ENCODE results near the gene KREMEN2.

Gene KREMEN2

DNA sequence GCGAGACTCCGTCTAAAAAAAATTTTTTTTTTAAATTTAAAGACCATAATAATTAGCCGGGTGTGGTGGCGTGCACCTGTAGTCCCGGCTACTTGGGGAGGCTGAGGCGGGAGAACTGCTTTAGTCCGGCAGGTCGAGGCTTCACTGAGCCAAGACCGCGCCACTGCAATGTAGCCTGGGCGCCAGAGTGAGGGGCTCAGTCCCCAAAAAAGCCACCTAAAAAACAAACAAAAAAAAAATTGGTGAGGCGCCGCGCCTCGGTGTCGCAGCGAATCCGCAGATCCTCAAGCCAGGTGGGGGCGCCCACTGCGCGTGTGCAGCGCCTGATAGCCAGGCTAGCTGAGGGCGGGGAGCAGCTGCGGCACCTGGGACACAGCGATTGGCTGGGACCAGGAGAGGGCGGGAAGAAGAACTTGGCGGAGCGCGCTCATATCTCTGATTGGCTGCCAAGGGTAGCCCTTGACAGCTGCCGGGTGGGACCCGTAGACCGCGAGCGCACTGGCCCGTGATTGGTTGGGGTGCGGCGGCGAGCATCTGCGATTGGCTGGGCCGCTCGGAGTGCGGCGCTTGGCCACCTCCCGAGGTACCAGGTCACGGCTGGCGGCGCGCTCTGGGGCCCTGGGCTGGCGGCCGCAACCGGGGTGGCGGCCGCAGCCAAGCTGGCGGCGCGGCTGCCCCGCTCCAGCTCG, 39.7 kb downstream of the KREMEN2 start:
- peak; percentile 95 for DNase-seq (ENCODE audit: low spot score)

DNA sequence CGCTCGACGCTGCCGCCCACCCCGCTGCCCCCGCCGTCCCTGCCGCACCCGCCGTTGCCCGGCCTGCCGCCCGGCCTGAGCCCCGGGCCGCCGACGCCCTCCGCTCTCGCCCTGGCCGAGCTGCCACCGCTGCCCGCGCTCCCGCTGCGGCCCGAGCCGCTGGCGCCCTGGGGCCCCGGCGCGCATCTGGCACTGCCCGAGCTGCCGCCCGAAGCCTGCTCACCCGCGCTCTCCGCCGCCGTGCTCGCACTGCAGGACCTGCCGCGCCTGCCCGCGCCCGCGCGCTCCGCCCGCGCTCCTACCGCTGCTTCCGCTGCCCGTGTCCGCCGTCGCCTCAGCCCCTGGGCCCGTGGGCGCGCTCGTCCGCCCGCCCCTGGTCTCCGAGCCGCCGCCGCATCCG, 40.2 kb downstream of the KREMEN2 start:
- no peak for DNase-seq (ENCODE audit: low spot score)

DNA sequence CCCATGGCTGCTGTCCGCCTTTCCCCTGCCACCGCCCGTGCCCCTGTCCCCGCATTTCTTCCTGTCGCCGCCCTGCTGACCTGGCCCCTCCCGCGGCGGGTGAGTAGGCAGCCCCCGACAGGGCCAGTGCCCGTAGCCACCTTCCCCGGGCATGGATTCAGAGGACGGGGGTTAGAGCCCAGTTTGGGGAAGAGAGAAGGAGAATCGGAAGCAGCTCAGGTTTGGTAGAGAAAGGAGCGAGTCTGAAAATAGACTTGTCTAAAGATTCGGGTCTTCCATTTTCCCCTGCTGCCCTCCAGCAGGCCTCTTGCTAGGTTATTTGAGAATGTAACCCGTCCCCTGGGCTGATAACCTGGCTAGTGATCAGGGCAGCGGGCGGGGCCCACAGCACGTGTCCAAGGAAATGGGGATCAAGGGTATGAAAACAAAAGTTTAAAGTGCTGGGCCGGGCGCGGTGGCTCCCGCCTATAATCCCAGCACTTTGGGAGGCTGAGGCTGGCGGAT, 40.8 kb downstream of the KREMEN2 start:
- no peak for DNase-seq (ENCODE audit: low spot score)

DNA sequence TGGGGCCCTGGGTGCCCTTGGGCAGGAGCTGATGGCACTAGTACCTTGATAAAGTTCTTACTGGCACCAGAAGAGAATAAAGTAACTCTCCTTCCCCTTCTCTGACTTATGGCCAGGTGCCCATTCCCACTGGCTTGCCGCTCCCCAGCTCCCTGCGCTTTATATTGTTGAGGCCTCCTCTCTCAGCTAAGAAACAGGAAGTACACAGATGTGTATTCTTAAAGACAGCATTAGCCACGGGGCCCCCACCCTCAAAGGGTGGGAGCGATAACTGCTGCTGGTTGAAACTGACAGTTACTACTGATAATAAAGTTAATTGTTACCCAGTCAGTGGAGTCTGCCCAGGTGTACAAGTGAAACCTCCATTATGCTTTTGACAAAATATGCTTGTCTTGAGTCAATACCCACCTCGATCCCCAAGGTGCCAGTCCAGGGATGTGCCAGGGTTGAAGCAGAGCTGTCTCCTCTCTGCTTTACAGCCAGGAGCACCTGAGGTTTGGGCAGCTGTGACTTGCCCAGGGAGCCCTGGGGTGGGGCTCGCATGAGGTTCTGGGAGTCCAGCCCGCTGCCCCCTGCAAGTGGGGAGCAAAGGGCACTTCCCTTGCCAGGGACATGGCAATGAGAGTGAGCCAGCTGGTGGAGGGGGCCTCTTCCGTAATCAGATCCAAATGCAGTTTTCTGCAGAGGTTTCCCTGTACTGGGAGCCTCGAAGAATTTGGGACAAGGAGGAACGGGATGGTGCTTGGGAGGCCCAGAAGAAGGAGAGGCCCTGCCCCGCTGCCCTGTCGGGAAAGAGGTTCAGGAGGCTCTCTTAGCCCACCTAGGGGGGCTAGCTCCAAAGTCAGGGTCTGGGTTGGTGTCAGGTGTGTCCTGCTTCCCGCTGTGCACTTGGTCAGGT, 43.2 kb downstream of the KREMEN2 start:
- DNase-seq (ENCODE audit: low spot score) = no peak

DNA sequence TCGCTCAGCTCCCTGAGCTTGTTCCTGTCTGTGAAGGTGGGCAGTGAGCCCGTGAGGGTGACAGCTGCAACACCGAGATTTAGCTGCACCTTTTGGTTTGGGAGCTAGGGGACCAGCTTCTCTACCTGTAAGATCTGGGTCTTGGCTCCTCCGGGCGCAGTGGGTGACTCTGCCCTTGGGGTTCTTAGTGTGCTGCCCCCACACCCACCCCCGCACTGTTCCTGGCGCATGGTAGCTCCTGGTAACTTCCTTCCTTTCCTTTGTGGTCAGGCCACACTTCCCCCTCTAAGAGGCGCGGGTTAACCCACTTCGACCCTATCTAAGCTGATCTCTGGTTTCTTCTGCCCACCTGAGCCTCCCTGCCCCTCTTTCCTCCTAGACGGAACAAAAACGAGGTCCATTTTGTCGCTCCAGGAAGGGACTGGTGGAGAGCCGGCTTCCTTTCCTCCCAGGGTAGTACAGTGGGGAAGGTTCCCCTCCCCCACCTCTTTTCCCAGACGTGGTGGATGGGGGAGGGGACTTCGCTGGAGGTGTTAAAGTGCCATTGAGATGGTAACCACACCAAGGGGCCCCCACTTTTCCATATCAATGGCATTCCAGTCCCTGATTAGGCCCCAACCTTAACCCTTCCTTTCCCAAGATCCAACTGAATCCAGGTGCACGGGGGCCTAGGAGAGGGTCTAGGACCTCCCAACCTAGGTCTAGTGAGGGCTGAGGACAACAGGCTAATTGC, 44.0 kb downstream of the KREMEN2 start:
- DNase-seq (ENCODE audit: low spot score) = no peak

DNA sequence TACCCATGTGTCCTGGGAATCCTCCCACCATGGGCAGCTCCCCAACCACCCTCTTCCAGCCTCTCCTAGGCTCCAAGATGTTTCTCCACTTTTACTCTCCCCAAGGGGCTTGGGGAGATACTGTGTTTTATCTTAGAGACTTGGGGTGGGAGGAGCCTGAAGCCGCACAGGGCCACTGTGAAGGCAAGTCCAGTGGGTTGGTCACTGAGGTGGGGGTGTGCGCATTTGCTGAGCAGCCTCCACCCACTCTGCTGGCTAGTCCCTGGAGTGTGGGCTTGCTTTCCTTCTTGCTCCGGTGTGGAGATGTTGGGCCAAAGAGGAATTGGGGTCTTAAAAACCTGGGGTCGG, 44.6 kb downstream of the KREMEN2 start:
- no peak for DNase-seq (ENCODE audit: low spot score)

DNA sequence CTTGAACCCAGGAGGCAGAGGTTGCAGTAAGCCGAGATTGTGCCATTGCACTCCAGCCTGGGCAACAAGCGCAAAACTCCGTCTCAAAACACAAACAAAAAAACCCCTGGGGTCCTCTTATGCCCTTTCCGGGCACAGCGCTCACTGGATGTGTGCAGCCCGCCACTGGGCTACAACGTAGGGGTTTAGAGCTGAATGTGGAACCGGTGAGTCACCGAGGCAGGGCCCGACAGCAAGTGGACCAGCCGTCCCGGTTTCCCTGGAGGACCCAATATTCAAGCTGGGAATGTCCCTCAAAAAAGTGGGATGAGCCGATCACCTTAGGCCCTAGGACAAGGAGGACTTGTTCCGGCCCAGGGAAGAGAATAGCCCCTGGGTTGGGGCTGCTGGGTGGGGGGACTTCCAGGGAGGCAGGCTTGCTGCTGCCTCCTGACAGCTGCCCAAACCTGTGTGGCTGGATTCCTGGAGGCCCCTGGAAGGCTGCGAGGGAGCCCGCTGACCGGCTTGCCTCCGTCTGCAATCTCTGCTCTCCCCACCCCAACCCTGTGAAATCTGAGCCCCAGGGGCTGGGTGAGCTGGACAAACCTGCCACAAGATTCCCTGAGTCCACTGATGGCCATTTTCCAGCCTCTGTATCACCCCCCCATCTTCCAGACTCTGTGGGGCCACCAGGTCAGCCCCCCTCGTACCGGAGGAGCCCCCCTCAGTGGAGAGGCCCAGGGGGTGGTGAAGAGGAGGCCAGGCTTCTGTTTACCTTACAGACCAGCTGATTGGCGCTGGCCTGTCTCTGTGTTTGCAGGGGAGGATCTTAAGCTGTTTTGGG, 45.7 kb downstream of the KREMEN2 start:
- no peak for DNase-seq (ENCODE audit: low spot score)

DNA sequence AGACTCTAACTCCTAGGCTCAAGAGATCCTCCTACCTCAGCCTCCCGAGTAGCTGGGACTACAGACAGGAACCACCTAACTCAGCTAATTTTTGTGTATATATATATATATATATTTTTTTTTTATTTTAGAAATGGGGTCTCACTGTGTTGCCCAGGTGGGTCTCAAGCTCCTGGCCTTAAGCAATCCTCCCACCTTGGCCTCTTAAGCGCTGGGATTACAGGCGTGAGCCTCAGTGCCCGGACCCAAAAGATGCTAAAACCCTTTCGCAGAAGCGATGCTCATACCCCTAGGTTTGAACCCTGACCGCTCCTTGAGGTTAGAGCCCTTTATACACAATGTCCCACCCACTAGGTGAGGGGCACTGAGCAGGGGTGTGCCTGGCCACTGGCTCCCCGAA, 46.4 kb downstream of the KREMEN2 start:
- DNase-seq (ENCODE audit: low spot score) = no peak

DNA sequence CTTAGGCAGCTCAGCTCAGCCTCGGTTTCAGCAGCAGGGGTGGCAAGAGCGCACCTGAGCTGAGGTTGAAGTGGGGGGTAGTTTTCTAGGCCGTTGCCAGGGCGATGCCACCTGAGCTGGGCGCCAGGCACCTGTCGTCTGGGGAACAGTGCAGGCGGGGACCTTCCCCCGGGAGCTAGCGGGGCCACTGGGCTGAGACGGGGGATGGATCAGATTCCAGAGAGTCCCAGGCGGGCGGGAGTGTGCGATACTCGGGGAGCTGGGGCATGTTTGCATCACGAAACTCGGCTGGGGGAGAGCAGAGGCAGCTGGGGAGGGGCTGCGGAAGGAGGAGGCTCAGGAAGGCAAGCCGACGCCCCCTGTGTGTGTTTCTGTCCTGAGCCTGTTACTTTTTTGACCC, 48.2 kb downstream of the KREMEN2 start:
- no peak for DNase-seq (ENCODE audit: low spot score)

DNA sequence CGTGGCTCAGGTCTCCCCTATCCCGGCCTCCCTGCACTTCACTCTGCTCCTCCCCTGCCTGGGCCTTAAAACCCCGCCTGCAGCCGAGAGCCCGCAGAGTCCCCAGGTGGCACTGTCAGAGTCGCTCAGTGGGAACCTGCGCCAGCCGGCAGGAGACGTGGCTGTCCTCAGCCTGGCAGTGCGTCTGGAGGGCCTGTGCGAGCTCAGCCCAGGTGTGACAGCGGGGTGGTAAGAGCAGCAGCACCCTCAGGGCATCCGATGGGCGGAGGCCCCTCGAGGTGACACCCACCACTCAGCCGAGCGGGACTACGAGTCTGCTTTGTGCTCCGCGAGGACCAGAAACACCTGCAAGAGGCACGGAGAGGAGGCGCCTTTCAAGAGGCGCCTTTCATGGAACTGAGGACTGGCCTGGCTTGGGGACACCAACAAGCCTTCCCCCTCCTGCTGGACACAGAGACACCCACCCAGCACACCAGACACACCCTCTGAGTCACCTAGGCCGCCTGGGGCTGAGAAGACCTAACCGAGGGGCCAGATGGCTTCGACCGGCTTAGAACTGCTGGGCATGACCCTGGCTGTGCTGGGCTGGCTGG, 48.8 kb downstream of the KREMEN2 start, which contains the start of gene CLDN9:
Gene CLDN9 (plus strand): TSS at position 96 of the 593 bp plus-strand sequence. CDS start 440 bp downstream, at position 536.
- no peak for DNase-seq (ENCODE audit: low spot score)

DNA sequence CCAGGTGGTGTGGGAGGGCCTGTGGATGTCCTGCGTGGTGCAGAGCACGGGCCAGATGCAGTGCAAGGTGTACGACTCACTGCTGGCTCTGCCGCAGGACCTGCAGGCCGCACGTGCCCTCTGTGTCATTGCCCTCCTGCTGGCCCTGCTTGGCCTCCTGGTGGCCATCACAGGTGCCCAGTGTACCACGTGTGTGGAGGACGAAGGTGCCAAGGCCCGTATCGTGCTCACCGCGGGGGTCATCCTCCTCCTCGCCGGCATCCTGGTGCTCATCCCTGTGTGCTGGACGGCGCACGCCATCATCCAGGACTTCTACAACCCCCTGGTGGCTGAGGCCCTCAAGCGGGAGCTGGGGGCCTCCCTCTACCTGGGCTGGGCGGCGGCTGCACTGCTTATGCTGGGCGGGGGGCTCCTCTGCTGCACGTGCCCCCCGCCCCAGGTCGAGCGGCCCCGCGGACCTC, 49.4 kb downstream of the KREMEN2 start:
- DNase-seq (ENCODE audit: low spot score) = no peak

DNA sequence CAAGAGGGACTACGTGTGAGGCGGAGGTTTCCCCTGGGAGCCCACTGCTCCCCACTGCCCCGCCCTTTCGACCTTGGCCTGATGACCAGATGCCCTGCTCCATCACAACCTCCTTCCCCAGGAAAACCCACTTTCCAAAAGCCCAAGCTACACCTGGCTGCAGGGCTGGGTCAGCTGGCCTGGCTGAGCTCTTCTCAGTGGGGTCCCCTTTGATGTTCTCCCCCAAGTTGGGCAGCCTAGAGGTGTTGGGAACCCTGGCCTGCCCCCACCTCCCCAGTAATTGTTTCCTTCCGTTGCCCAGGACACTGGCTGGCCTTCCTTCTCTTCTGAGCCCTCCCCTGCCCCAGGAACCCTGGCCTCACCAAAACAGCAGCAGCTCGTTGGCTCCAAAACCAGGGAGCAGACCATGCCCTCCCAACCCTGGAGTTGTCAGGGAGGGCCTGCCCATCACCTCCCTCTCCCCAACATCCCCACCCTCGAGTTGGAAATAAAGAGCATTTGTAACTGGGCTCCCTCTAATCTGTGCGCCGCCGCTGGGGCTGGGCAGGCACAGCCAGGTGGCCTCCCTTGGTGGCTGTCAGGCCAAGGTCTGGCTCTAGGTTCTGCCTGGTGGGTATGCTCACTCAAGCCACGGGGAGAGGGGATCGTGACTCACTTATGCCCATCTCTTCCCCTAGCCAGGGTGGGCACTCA, 50.1 kb downstream of the KREMEN2 start:
- no peak for DNase-seq (ENCODE audit: low spot score)

DNA sequence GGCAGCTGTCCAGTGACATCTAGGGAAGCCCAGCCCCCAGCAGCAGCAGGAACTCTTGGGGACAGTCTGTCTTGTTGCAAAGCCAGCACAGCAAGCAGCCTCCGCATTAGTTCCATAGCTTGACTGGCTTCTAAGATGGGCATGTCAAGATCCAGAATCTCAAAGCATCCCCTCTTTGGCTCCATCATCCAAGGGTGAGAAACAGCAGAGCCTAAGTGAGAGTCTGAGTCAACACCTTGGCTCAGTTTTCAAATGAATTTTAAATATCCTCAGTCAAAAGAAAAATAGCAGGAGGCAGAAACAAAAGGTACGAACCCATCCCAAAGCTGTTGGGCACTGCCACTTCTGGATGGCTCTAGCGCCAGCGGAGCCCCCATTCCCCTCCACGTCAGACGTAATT, 50.9 kb downstream of the KREMEN2 start:
- no peak for DNase-seq (ENCODE audit: low spot score)

DNA sequence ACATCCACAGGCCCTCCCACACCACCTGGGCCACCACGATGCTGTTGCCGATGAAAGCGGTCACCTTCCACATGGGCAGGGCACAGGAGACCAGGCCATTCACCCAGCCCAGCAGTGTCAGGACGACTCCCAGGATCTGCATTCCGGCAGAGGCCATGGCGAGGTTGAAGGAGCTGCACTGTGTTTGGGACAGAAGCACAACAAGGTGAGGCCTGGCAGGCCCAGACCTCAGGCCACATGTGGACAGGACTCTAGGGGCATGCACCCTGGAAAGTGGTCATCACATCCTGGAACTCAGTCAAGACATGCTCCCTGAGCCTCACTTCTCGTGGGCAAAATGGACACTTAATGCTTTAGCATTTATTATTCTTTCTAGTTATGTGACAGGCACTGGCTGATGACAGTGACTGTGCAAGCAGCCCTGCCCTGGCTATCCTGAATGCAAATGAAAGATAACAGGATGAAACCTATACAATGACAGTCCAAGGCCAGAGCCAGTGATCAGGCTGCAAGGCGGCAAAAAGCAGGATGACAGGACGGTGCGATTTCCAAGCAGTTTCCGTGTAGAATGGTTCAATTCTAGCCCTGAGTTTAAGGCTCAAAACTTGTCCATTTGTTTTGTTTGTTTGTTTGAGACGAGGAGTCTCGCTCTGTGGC, 51.9 kb downstream of the KREMEN2 start:
- DNase-seq (ENCODE audit: low spot score) = no peak

DNA sequence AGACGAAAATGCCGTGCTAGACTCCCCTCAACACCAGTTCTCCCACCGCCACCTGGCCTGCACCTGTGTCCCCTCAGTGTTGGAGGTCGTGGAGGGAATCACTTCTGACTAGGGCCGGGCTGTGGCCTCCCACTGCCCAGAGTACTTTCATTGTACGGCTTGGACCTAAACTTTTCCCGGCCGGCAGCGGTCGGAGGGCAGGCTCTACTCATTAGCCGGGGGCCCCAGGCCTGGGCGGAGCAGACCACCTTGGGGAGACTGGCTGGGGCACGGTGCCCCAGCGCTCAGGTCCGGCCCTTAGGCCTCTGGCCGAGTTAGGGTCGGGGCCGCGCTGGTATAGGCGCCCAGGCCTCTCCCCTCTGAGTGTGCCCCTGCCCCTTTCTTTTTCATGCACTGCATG, 53.3 kb downstream of the KREMEN2 start:
- no peak for DNase-seq (ENCODE audit: low spot score)

Data from COLO829 (cell line).